GM23338 (cell line): ENCODE data around the gene NFIB. TPM values are rescaled to one million over a fixed set of nuclear protein-coding genes. Genes with fewer than 3 reads are reported as not detected.

Source experiments
- ATAC-seq: fragments of 200-7000 bp; cut with Tn5 transposase; 3 replicates; pipeline ENCODE4 v1.9.1; 2020
- DNase-seq: peaks from one replicate; pipeline ENCODE4 v3.0.0-alpha.2; 2015; ENCODE audit warnings: low spot score
- H2AFZ ChIP-seq: fragments of 200-600 bp; sonication (generic); 2 replicates; pipeline ENCODE4 v1.8.0; 2016; ENCODE audit warnings: antibody characterized with exemption, mild to moderate bottlenecking, moderate library complexity
- H3F3A ChIP-seq: fragments of 200-600 bp; sonication (generic); replicated peaks from 2 replicates; pipeline ENCODE4 v1.8.0; 2017; ENCODE audit warnings: antibody characterized with exemption, mixed run types, low read depth
- H3K27ac ChIP-seq: fragments of 200-600 bp; sonication (generic); 2 replicates; pipeline ENCODE4 v1.6.1; 2016; ENCODE audit warnings: low read depth
- H3K27me3 ChIP-seq: fragments of 200-600 bp; sonication (generic); 2 replicates; pipeline ENCODE4 v1.8.0; 2016; ENCODE audit warnings: mild to moderate bottlenecking, mixed run types, moderate library complexity; ENCODE audit not compliant: insufficient read depth
- H3K36me3 ChIP-seq: fragments of 200-600 bp; sonication (generic); 2 replicates; pipeline ENCODE4 v1.8.0; 2016; ENCODE audit warnings: mild to moderate bottlenecking; ENCODE audit not compliant: insufficient read depth
- H3K4me1 ChIP-seq: fragments of 200-600 bp; sonication (generic); 2 replicates; pipeline ENCODE4 v1.8.0; 2016; ENCODE audit warnings: mild to moderate bottlenecking, moderate library complexity; ENCODE audit not compliant: insufficient read depth
- H3K4me2 ChIP-seq: fragments of 200-600 bp; sonication (generic); 2 replicates; pipeline ENCODE4 v1.7.1; 2017; ENCODE audit warnings: mixed run types
- H3K4me3 ChIP-seq: fragments of 200-600 bp; sonication (generic); 2 replicates; pipeline ENCODE4 v1.6.1; 2016; ENCODE audit warnings: mixed run types
- H3K79me2 ChIP-seq: fragments of 200-600 bp; sonication (generic); replicated peaks from 2 replicates; pipeline ENCODE4 v1.8.0; 2017; ENCODE audit warnings: mild to moderate bottlenecking; ENCODE audit not compliant: insufficient read depth
- H3K9me2 ChIP-seq: fragments of 200-600 bp; sonication (generic); 2 replicates; pipeline ENCODE4 v1.8.0; 2017; ENCODE audit not compliant: insufficient read depth
- H4K20me1 ChIP-seq: fragments of 200-600 bp; sonication (generic); replicated peaks from 2 replicates; pipeline ENCODE4 v1.8.0; 2017; ENCODE audit warnings: mild to moderate bottlenecking; ENCODE audit not compliant: insufficient read depth
- H3K27ac Mint-ChIP-seq: 2 replicates; pipeline ENCODE4 v1.8.0; 2020; ENCODE audit warnings: inconsistent platforms, mild to moderate bottlenecking, moderate library complexity, mixed read lengths
- H3K27me3 Mint-ChIP-seq: 3 replicates; pipeline ENCODE4 v1.8.0; 2022; ENCODE audit warnings: low read depth, mild to moderate bottlenecking, moderate library complexity, mixed read lengths, inconsistent platforms; ENCODE audit not compliant: insufficient read depth, poor library complexity
- H3K36me3 Mint-ChIP-seq: 3 replicates; pipeline ENCODE4 v1.8.0; 2021; ENCODE audit warnings: low read depth, mild to moderate bottlenecking, inconsistent platforms, moderate library complexity, mixed read lengths
- H3K4me1 Mint-ChIP-seq: 3 replicates; pipeline ENCODE4 v1.8.0; 2020; ENCODE audit warnings: mild to moderate bottlenecking, inconsistent platforms, mixed read lengths
- H3K4me3 Mint-ChIP-seq: 3 replicates; pipeline ENCODE4 v1.8.0; 2021; ENCODE audit warnings: moderate library complexity, mild to moderate bottlenecking, inconsistent platforms, mixed read lengths
- H3K9me3 Mint-ChIP-seq: 3 replicates; pipeline ENCODE4 v1.8.0; 2020; ENCODE audit warnings: moderate library complexity, mild to moderate bottlenecking, inconsistent platforms, mixed read lengths
- NANOG ChIP-seq: IDR thresholded peaks from 2 replicates; pipeline ENCODE4 v1.6.1; 2016; ENCODE audit warnings: antibody characterized with exemption, borderline replicate concordance
- POLR2AphosphoS5 ChIP-seq: IDR thresholded peaks from 2 replicates; pipeline ENCODE4 v1.6.1; 2016; ENCODE audit warnings: antibody characterized with exemption, low read depth
- ZNF114 ChIP-seq: fragments of 250-450 bp; sonication (Bioruptor Pico); IDR thresholded peaks from 2 replicates; pipeline ENCODE4 v1.5.0; 2020; ENCODE audit warnings: mild to moderate bottlenecking, moderate library complexity
- polyA plus RNA-seq: library from polyadenylated mRNA; unstranded; fragments of >200 nt; fragmentation: Nextera tagmentation; extraction: Ambion mirVana; gene quantifications from 2 replicates; pipeline ENCODE4 v1.2.1, GENCODE V29; 2016
- total RNA-seq: library from RNA; depleted of rRNA; stranded (reverse); fragments of >200 nt; shearing (Covaris generic); gene quantifications from 2 replicates; pipeline ENCODE4 v1.2.3, GENCODE V29; 2014
- TF ChIP-seq, protein P1 (sequence below): fragments of 250-450 bp; sonication (Bioruptor Pico); IDR thresholded peaks from 2 replicates; pipeline ENCODE4 v1.5.0; 2020; ENCODE audit warnings: mild to moderate bottlenecking, moderate library complexity
- TF ChIP-seq, protein P2 (sequence below), 2 experiments: fragments of 200-600 bp in 1 of 2; sonication (generic) in 1 of 2; conservative IDR thresholded peaks; 2 replicates each; pipeline versions ENCODE4 v1.5.1 to v1.6.1; 2016 to 2017; ENCODE audit warnings: antibody characterized with exemption in 2 of 2, low read depth in 2 of 2, mild to moderate bottlenecking in 2 of 2, moderate library complexity in 1 of 2

Gene NFIB
- total and polyA plus RNA-seq, 2 experiments from 2014 or later, result 3.9 to 4.7 TPM

DNA sequence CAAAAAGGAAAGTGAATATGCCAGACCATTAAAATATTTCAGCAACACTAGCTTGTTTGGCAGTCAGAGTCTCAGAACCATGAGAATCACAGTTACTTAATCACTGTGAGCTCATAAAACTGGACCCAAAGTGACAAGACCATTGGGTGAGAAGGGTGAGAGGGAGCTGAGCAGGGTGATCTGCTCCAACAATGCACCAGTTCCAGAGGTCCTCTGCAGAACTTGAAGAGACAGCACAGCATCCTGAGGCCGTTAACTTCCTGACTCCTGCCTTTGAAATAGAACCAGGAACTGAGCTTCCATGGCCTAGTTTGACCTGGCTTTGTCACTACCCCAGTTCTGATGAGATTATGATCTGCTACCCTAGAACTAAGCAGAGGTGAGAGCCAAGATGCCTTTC is 57.4 kb downstream of the NFIB start (continued):
- TF ChIP-seq, protein P1, sequence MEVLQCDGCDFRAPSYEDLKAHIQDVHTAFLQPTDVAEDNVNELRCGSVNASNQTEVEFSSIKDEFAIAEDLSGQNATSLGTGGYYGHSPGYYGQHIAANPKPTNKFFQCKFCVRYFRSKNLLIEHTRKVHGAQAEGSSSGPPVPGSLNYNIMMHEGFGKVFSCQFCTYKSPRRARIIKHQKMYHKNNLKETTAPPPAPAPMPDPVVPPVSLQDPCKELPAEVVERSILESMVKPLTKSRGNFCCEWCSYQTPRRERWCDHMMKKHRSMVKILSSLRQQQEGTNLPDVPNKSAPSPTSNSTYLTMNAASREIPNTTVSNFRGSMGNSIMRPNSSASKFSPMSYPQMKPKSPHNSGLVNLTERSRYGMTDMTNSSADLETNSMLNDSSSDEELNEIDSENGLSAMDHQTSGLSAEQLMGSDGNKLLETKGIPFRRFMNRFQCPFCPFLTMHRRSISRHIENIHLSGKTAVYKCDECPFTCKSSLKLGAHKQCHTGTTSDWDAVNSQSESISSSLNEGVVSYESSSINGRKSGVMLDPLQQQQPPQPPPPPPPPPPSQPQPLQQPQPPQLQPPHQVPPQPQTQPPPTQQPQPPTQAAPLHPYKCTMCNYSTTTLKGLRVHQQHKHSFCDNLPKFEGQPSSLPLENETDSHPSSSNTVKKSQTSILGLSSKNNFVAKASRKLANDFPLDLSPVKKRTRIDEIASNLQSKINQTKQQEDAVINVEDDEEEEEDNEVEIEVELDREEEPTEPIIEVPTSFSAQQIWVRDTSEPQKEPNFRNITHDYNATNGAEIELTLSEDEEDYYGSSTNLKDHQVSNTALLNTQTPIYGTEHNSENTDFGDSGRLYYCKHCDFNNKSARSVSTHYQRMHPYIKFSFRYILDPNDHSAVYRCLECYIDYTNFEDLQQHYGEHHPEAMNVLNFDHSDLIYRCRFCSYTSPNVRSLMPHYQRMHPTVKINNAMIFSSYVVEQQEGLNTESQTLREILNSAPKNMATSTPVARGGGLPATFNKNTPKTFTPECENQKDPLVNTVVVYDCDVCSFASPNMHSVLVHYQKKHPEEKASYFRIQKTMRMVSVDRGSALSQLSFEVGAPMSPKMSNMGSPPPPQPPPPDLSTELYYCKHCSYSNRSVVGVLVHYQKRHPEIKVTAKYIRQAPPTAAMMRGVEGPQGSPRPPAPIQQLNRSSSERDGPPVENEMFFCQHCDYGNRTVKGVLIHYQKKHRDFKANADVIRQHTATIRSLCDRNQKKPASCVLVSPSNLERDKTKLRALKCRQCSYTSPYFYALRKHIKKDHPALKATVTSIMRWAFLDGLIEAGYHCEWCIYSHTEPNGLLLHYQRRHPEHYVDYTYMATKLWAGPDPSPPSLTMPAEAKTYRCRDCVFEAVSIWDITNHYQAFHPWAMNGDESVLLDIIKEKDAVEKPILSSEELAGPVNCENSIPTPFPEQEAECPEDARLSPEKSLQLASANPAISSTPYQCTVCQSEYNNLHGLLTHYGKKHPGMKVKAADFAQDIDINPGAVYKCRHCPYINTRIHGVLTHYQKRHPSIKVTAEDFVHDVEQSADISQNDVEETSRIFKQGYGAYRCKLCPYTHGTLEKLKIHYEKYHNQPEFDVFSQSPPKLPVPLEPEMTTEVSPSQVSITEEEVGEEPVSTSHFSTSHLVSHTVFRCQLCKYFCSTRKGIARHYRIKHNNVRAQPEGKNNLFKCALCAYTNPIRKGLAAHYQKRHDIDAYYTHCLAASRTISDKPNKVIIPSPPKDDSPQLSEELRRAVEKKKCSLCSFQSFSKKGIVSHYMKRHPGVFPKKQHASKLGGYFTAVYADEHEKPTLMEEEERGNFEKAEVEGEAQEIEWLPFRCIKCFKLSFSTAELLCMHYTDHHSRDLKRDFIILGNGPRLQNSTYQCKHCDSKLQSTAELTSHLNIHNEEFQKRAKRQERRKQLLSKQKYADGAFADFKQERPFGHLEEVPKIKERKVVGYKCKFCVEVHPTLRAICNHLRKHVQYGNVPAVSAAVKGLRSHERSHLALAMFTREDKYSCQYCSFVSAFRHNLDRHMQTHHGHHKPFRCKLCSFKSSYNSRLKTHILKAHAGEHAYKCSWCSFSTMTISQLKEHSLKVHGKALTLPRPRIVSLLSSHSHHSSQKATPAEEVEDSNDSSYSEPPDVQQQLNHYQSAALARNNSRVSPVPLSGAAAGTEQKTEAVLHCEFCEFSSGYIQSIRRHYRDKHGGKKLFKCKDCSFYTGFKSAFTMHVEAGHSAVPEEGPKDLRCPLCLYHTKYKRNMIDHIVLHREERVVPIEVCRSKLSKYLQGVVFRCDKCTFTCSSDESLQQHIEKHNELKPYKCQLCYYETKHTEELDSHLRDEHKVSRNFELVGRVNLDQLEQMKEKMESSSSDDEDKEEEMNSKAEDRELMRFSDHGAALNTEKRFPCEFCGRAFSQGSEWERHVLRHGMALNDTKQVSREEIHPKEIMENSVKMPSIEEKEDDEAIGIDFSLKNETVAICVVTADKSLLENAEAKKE (CRISPR knock-in tag), result no peak
- TF ChIP-seq NANOG, result no peak
- TF ChIP-seq, protein P2, sequence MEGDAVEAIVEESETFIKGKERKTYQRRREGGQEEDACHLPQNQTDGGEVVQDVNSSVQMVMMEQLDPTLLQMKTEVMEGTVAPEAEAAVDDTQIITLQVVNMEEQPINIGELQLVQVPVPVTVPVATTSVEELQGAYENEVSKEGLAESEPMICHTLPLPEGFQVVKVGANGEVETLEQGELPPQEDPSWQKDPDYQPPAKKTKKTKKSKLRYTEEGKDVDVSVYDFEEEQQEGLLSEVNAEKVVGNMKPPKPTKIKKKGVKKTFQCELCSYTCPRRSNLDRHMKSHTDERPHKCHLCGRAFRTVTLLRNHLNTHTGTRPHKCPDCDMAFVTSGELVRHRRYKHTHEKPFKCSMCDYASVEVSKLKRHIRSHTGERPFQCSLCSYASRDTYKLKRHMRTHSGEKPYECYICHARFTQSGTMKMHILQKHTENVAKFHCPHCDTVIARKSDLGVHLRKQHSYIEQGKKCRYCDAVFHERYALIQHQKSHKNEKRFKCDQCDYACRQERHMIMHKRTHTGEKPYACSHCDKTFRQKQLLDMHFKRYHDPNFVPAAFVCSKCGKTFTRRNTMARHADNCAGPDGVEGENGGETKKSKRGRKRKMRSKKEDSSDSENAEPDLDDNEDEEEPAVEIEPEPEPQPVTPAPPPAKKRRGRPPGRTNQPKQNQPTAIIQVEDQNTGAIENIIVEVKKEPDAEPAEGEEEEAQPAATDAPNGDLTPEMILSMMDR (conservative IDR thresholded peaks at IDR 0.05; ENCODE audit: low read depth in 2 of 2), result no peak
- no peak for TF ChIP-seq POLR2AphosphoS5
- TF ChIP-seq ZNF114, result no peak

DNA sequence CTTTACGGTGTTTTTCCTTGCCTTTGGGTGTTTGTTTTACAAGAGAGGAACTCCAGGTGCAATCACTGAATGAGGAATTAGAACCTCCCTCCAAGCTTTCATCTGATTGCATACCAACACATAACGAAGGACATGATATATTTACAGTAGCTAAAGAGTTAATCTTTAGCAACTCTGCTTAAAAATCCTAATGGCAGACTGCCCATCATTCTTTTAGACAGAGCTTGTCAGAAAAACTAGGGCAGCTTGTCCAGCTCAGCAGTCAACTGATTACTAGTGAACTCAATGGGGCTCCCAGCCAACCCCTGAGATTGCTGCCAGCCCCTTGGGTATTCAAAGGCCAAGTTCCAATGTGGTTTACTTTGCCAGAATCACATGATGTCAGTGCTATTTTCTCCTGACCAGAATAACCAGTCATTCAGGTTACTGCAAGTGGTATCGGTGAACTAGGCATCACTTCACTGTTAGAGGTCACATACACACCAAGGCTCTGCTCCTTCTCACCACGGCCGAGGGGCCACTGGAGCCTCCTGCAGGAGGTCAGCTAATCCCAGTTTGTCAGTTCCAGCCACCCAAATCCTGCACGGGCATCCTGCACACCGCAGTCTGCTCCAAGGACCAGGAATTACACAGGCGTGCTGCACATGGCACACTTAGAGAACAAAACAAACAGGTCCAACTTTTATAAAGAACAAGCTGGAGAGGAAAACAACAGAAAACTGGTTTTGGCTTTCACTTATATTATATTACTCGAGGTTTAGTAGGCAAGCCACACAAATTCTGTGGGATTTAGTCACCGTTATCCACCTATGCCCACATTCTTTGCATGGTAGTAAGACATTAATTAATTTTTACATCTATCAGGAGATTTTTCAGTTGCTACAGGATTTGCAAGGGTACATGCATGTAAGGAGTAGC is 62.5 kb downstream of the NFIB start:
- peak; percentile 65 for DNase-seq
- H3K4me1 ChIP-seq, result peaks cover 22% of the 10 kb centered on the region
- no peaks in the 10 kb centered on the region for H3K36me3 ChIP-seq
- TF ChIP-seq, protein P2 (conservative IDR thresholded peaks at IDR 0.05; ENCODE audit: low read depth in 2 of 2), result peak in 1 of 2 experiments; percentile 8; a peak in 1 of 4 replicates
- no peak for TF ChIP-seq NANOG
- no peaks in the 10 kb centered on the region for H3F3A ChIP-seq
- Mint-ChIP-seq H3K4me1 (peaks cover 34% of the 10 kb centered on the region), H3K9me3 (no peaks in the 10 kb centered on the region), H3K36me3 (no peaks in the 10 kb centered on the region), H3K4me3 (no peak overlapping the region), H3K27me3 (peaks cover 4% of the 10 kb centered on the region), H3K27ac (peak overlapping the region; percentile 89)
- no peaks in the 10 kb centered on the region for H3K27me3 ChIP-seq
- H3K27ac ChIP-seq, result 0 out of 2 replicates have a peak overlapping the region, but pooled peaks have one; percentile 3
- H3K79me2 ChIP-seq, result no peaks in the 10 kb centered on the region
- peak overlapping the region; percentile 12; the same call in 1 of the 2 replicates for H3K4me2 ChIP-seq
- no peaks in the 10 kb centered on the region for H4K20me1 ChIP-seq
- no peak overlapping the region for H2AFZ ChIP-seq
- peaks cover 3% of the 10 kb centered on the region; the same call in 1 of the 2 replicates for H3K9me2 ChIP-seq
- H3K4me3 ChIP-seq, result no peak overlapping the region
- peak; percentile 90 for ATAC-seq
